GM18951 (cell line): ENCODE results near the gene PYURF.

Source experiments
- POLR2A ChIP-seq: IDR thresholded peaks from 4 replicates; pipeline ENCODE4 v1.6.1; 2011; ENCODE audit warnings: mild to moderate bottlenecking; ENCODE audit not compliant: insufficient read length, insufficient read depth; ENCODE audit errors: extremely low read depth
- in situ Hi-C: fragments of 300-500 bp; cut with MboI; formaldehyde crosslinking; loops from one replicate; pipeline ENCODE4 v1.12.0; 2022; ENCODE audit warnings: low sequenced_read_pairs, mixed read lengths, inconsistent platforms; ENCODE audit not compliant: unreplicated experiment

Gene PYURF

GRCh38 chr4:88481537-88481936 is 42.0 kb downstream of the PYURF start:
- TF ChIP-seq POLR2A: no peak
- in situ Hi-C loops: no loop called here

GRCh38 chr4:88478247-88478646 is 45.3 kb downstream of the PYURF start:
- no peak for TF ChIP-seq POLR2A
- in situ Hi-C loops: no loop called here

GRCh38 chr4:88477229-88477860 is 46.2 kb downstream of the PYURF start:
- in situ Hi-C loops: no loop called here

More at GRCh38 chr4:88477229-88477860, 46.2 kb downstream of the PYURF start:
- TF ChIP-seq POLR2A: no peak
